Duodenal mucosa (tissue), 2 donors: ENCODE data around the gene DHRSX.
A peak's percentile ranks its signal among the peaks of the same experiment; 100 is the strongest.
"Not testable (repeated sequence)": the region's sequence is repeated elsewhere in the genome, so short reads cannot be mapped to it uniquely, and the experiment has no call there.

Experiments
- H3K27ac ChIP-seq: one replicate; pipeline ENCODE4 v1.7.0; 2013; ENCODE audit warnings: low read depth, low read length
- H3K27me3 ChIP-seq, 2 donors: one replicate each; pipeline ENCODE4 v1.7.0; 2013; ENCODE audit warnings: low read length in 2 of 2, control low read depth in 1 of 2; ENCODE audit not compliant: insufficient read depth in 2 of 2, control insufficient read depth in 1 of 2
- H3K36me3 ChIP-seq, 2 donors: one replicate each; pipeline ENCODE4 v1.7.0; 2013; ENCODE audit warnings: low read length in 2 of 2, control low read depth in 1 of 2; ENCODE audit not compliant: insufficient read depth in 2 of 2, control insufficient read depth in 1 of 2
- H3K4me1 ChIP-seq, 2 donors: one replicate each; pipeline ENCODE4 v1.7.0; 2013; ENCODE audit warnings: low read length in 2 of 2, control low read depth in 1 of 2; ENCODE audit not compliant: insufficient read depth in 2 of 2, control insufficient read depth in 1 of 2
- H3K4me3 ChIP-seq, 2 donors: one replicate each; pipeline ENCODE4 v1.7.0; 2013; ENCODE audit warnings: low read length in 2 of 2, low read depth in 1 of 2
- H3K9ac ChIP-seq, 2 donors: one replicate each; pipeline ENCODE4 v1.7.0; 2013; ENCODE audit warnings: low read length in 2 of 2, low read depth in 1 of 2
- H3K9me3 ChIP-seq, 2 donors: one replicate each; pipeline ENCODE4 v1.7.0; 2013; ENCODE audit warnings: low read length in 2 of 2, control low read depth in 1 of 2; ENCODE audit not compliant: control insufficient read depth in 1 of 2

DHRSX gene

DNA sequence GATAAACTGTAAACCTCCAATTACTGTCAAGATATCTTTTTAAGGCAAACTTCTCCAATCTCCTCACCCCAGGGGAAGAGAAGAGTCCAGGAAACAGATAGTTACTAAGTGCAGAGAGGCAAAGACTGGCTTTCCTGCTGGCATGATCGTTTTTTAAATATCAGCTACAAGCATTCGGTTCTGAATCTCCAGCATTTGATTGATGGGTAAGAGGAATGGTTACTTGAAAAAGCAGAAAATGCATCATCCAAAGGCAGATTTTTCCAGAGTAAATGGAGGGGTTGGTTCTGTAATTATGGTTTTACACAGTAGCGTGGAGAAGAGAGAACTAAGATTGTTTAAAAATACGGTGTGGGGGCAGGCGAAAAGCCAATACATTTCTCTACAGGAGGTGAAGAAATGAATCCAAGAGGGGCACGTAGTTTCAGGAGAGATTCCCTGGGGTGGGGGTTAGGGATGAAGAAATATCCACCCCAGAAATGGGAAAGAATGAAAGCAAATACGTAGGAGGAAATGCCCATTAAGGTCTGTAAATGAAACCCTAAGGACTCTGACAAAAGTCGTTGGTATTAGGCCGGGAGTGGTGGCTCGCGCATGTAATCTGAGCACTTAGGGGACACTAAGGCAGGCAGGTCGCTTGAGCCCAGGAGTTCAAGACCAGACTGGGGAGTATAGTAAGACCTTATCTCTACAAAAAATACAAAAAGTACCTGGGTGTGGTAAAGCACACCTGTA, 248.3 kb downstream of the DHRSX start:
- H3K27me3 ChIP-seq = no peaks in the 10 kb centered on the region
- H3K36me3 ChIP-seq = peaks cover 3% of the 10 kb centered on the region in 2 donors
- H3K9ac ChIP-seq = no peak overlapping the region
- peak overlapping the region in 1 of 2 donors; percentile 10 for H3K4me3 ChIP-seq
- peaks cover 10% of the 10 kb centered on the region in 2 donors for H3K9me3 ChIP-seq
- H3K4me1 ChIP-seq = no peaks in the 10 kb centered on the region
- no peak overlapping the region for H3K27ac ChIP-seq

GRCh38 chrX:2251211-2251610, 249.6 kb downstream of the DHRSX start:
- H3K4me1 ChIP-seq = no peaks in the 10 kb centered on the region
- H3K27ac ChIP-seq = no peak overlapping the region
- peaks cover 10% of the 10 kb centered on the region in 2 donors for H3K9me3 ChIP-seq
- H3K36me3 ChIP-seq = peaks cover 3% of the 10 kb centered on the region in 2 donors
- H3K9ac ChIP-seq = no peak overlapping the region
- H3K4me3 ChIP-seq = no peak overlapping the region
- H3K27me3 ChIP-seq = no peaks in the 10 kb centered on the region

DNA sequence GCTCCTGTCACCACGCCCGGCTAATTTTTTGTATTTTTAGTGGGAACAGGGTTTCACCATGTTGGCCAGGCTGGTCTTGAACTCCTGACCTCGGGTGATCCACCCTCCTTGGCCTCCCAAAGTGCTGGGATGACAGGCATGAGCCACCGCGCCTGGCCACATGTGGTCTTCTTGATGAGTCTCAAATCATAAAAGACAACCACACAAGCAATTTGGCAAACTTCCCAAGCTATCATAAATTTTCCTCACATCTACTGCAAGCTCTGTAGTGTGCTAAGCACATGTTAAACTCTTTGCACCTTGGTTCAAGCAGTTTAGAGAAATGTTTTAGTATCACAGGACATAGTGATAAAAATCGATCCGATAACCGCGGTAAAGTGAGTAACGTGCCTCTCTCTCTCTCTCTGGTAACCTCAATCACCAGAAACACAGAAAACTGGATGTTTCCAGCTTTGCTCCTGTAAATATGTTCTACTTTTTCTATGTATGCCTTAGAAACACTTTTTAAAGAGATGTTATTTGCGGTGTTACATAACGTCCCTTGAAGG, 256.8 kb downstream of the DHRSX start:
- H3K9ac ChIP-seq = no peak overlapping the region

GRCh38 chrX:2242980-2243379, 257.8 kb downstream of the DHRSX start:
- Histone ChIP-seq H3K27me3 (no peaks in the 10 kb centered on the region), H3K36me3 (peaks cover 0 to 16% of the 10 kb centered on the region in 2 donors)

More for the DNA sequence above, 256.8 kb downstream of the DHRSX start:
- Histone ChIP-seq H3K27me3 (no peaks in the 10 kb centered on the region), H3K4me3 (no peak overlapping the region), H3K36me3 (peaks cover 0 to 16% of the 10 kb centered on the region in 2 donors), H3K27ac (no peak overlapping the region), H3K4me1 (no peaks in the 10 kb centered on the region), H3K9me3 (no peaks in the 10 kb centered on the region)

DNA sequence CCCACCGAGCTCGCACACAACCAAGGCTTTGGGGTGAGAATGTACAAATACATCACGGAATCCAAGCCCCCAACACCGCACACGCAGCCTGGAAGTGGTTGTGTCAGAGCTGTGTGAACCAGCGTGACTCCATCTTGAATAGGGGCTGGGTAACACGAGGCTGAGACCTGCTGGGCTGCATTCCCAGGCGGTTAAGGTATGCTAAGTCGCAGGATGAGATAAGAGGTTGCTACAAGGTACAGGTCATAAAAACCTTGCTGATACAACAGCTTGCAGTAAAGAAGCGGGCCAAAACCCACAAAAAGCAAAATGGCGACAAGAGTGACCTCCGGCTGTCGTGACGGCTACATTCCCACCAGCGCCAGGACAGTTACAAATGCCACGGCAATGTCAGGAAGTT, 258.4 kb downstream of the DHRSX start:
- H3K9me3 ChIP-seq = no peaks in the 10 kb centered on the region
- H3K4me3 ChIP-seq = no peak overlapping the region

More at GRCh38 chrX:2242980-2243379, 257.8 kb downstream of the DHRSX start:
- Histone ChIP-seq H3K27ac (no peak overlapping the region), H3K4me1 (no peaks in the 10 kb centered on the region), H3K9ac (no peak overlapping the region), H3K4me3 (no peak overlapping the region), H3K9me3 (no peaks in the 10 kb centered on the region)

DNA sequence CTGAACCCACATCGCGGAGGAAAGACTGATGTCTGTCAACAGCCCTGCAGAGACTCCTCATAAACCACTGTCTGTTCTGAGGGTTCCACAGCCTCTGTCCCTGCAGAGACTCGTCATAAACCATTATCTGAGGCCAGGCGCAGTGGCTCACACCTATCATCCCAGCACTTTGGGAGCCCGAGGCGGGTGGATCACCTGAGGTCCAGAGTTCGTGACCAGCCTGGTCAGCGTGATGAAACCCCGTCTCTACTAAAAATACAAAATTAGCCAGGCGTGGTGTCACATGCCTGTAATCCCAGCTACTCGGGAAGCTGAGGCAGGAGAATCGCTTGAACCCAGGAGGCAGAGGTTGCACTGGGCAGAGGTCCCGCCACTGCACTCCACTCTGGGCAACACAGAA, 259.3 kb downstream of the DHRSX start:
- not testable (repeated sequence) for H3K27me3 ChIP-seq, H3K4me3 ChIP-seq, H3K9ac ChIP-seq, H3K4me1 ChIP-seq, H3K9me3 ChIP-seq, H3K27ac ChIP-seq
- H3K36me3 ChIP-seq = peaks cover 0 to 16% of the 10 kb centered on the region in 2 donors

More for the DNA sequence above, 258.4 kb downstream of the DHRSX start:
- no peak overlapping the region for H3K9ac ChIP-seq
- H3K27me3 ChIP-seq = no peaks in the 10 kb centered on the region
- no peak overlapping the region for H3K27ac ChIP-seq
- H3K36me3 ChIP-seq = peaks cover 0 to 16% of the 10 kb centered on the region in 2 donors
- no peaks in the 10 kb centered on the region for H3K4me1 ChIP-seq

DNA sequence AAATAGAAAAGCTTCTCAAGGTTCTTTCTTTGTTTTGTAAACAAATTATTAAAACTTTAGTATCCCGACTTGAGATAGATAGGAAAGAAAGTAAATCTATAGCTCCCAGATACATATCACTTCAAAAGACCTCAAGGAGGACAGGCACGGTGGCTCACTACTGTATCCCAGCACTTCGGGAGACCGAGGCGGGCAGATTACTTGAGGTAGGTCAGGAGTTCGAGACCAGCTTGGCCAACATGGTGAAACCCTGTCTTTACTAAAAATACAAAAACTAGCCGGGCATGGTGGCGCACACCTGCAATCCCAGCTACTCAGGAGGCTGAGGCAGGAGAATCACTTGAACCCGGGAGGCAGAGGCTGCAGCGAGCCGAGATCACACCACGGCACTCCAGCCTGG, 260.0 kb downstream of the DHRSX start:
- not testable (repeated sequence) for H3K9ac ChIP-seq, H3K27me3 ChIP-seq, H3K9me3 ChIP-seq, H3K4me3 ChIP-seq, H3K4me1 ChIP-seq, H3K27ac ChIP-seq
- peaks cover 0 to 16% of the 10 kb centered on the region in 2 donors for H3K36me3 ChIP-seq

- no peak overlapping the region for H3K4me3 ChIP-seq
These were observed 262.8 kb downstream of the DHRSX start for GRCh38 chrX:2237976-2238375.

GRCh38 chrX:2231570-2232192, 269.1 kb downstream of the DHRSX start:
- Histone ChIP-seq H3K36me3 (peaks cover 7 to 13% of the 10 kb centered on the region in 2 donors), H3K27ac (no peak overlapping the region), H3K4me1 (no peaks in the 10 kb centered on the region), H3K9me3 (peaks cover 6 to 8% of the 10 kb centered on the region in 2 donors), H3K9ac (no peak overlapping the region), H3K27me3 (no peaks in the 10 kb centered on the region), H3K4me3 (no peak overlapping the region)

More at GRCh38 chrX:2237976-2238375, 262.8 kb downstream of the DHRSX start:
- Histone ChIP-seq H3K27ac (no peak overlapping the region), H3K9ac (no peak overlapping the region), H3K27me3 (no peaks in the 10 kb centered on the region), H3K4me1 (no peaks in the 10 kb centered on the region), H3K36me3 (peaks cover 0 to 14% of the 10 kb centered on the region in 2 donors), H3K9me3 (no peaks in the 10 kb centered on the region)

- Histone ChIP-seq H3K9ac (no peak overlapping the region), H3K27me3 (no peaks in the 10 kb centered on the region), H3K36me3 (peaks cover 7 to 13% of the 10 kb centered on the region in 2 donors), H3K27ac (no peak overlapping the region), H3K9me3 (peaks cover 6 to 8% of the 10 kb centered on the region in 2 donors), H3K4me3 (no peak overlapping the region), H3K4me1 (no peaks in the 10 kb centered on the region)
These were observed 270.3 kb downstream of the DHRSX start for GRCh38 chrX:2230457-2230856.
